Kidney capillary endothelial cell (primary cell): ENCODE measurements around the gene AADAC.
A peak's percentile ranks its signal among the peaks of the same experiment; 100 is the strongest.
"Not testable (repeated sequence)": the region's sequence is repeated elsewhere in the genome, so short reads cannot be mapped to it uniquely, and the experiment has no call there.

Experiments used
- DNase-seq: peaks from one replicate; pipeline ENCODE4 v3.0.0-alpha.2; 2018; ENCODE audit warnings: low spot score

The AADAC gene

DNA sequence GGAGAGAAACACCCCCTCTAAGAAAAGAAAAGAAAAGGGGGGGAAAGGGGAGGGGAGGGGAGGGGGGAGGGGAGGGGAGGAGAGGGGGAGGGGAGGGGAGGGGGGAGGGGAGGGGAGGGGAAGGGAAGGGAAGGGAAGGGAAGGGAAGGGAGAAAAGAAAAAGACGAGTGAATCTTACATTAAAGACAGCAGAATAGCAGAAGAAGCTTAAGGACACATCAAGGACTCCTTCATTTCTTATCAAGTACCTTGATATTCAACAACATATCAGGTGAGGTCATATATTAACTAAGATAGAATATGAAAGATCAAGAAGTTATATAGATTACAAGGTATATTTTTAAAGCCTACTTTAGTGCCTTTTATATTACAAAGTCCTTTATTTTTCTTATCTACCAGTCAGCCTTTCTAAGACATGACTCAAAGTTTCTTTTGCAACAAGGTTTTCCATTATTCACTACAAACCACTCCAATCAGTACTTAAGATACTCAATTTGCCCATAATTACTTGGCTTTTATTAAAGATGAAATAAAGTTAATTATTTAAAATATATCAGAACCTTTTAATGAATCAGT, 17.7 kb upstream of the AADAC start:
- DNase-seq, result no peak

DNA sequence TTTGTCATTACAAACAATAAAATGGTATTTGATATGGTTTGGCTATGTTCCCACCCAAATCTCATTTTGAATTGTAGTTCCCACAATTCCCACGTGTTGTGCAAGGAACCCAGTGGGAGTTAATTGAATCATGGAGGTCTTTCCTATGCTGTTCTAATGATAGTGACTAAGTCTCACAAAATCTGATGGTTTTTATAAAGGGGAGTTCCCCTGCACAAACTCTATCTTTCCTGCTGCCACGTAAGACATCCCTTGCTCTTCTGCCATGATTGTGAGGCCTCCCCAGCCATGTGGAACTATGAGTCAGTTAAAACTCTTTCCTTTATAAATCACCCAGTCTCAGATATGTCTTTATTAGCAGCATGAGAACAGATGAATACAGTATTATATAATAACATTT, 15.4 kb upstream of the AADAC start:
- DNase-seq, result no peak

DNA sequence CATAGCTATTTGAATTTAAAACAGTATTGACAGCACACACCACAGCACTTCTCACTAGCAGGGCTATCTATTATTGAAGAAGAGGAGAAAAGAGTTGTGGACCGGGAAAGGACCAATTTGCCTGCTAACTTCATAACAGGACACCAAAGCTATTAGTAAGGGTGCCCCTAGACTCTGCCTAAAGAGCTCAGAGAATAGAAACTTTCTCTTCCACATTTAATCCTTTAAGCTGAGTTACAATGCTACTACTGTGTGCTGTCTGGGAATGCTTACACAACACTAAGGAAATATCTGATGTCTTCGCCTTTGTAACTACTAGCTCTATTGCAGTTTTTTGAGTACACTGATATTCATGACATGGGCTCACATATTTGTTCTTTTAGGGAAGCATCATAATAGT, 13.5 kb upstream of the AADAC start:
- DNase-seq, result no peak

DNA sequence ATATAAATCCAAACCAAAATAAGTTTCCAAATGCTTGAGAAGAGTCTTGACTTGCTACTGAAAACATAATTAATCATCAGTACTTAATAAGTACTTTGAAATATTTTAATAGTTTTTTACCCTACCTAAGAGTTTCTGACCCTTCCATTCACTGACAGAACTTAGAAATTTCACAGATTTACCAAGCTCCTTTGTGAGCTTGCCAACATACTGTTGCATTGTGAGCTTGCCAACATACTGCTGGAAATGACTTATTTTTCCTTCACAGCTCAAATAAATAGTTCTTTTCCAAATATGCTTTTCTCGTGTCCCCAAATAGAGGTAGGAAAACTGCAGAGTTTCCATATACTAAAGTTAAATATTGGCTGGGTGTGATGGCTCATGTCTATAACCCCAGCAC, 9.6 kb upstream of the AADAC start:
- DNase-seq, result no peak

DNA sequence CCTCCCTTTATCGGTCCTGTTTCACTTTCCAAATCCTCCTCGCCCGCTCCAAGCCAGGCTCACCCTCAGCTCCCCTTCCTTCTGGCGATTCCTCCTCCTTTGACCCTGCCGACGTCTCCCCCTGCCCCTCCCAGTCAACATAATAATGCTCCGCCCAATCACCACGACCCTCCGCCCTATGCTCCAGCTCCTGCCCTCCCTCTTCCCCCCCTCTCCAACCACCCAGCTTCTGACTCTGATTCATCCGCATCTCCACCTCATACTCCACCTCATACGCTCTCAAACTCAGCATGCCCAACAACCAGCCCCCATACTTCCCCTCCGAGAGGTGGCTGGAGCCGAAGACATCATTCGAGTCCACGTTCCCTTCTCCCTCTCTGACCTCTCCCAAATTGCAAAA, 7.1 kb upstream of the AADAC start:
- DNase-seq, result no peak

DNA sequence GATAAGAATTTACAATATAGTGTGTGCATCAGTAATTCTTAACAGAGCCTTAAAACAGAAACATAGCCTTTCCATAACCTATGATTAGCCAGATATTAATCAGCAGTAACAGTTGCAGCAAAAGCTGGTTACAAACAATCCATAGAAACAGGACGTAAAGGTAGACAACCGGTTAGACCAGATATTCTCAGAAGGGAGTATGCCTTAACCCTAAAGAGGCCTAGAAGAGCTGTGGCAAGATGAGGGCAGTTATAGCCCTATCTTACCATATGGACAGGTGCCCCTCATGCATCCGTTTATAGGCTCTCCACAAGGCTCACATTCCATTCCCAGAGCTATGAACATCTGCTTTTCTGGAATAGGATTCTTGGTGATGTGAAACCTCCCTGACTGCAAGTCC, 5.0 kb upstream of the AADAC start:
- not testable (repeated sequence) for DNase-seq

DNA sequence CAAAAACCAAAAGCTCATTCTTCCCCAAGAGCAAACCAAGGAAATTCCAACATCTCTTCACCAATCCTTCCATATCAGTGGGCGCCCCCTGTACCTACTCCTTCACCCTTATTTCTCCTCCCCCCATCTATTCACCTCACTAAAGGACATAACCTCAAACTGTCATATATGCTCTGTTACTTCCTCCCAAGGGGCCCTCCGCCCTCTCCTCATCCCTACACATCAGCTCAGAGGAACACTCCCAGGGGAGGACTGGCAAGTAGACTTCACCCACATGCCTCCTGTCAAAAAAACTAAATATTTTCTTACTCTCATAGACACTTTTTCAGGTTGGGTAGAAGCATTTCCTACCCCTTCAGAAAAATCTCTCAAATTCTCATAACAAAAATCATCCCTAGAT, 2.4 kb upstream of the AADAC start:
- DNase-seq, result no peak

DNA sequence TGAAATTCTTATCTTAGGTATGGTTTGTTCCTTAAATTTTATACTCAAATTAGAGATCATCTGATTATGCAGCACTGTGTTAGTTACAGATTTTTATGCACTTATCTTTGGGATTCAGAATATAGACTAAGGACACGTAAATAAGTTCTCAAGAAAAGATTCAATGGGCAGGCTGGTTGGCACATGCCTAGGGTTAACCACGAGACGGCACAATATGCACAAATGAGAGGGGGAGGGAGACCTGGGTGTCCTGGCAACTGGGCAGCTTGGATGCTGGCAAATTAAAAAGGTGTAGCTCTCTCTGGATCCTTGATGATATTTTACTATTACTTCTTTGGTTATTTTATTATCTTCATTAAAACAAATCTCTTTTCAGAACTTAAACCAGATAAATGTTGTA, 672 bp downstream of the AADAC start:
- no peak for DNase-seq

DNA sequence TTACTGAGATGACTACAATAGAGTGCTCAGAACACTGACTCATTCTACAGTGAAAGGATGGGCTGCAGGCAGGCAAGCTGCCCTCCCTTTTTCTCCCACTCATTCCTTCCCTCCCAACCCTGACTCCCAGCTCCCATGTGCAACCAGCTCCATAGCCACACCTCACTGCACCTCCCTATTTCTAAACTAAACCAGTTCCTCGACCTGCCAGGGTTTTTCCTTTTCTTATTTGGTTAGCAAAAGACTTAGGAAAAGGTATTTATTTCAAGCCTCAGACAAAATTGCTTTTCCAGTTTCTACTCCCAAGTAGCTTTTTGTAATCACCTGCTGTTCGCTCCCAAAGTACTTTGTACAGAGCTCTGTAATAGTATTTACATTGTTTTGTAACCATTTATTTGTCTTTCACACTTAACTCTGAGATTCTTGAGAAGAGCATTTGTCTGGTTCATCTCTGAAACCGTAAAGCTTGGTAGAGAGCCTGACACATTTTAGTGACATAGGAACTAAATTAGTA, 2.2 kb downstream of the AADAC start:
- no peak for DNase-seq

DNA sequence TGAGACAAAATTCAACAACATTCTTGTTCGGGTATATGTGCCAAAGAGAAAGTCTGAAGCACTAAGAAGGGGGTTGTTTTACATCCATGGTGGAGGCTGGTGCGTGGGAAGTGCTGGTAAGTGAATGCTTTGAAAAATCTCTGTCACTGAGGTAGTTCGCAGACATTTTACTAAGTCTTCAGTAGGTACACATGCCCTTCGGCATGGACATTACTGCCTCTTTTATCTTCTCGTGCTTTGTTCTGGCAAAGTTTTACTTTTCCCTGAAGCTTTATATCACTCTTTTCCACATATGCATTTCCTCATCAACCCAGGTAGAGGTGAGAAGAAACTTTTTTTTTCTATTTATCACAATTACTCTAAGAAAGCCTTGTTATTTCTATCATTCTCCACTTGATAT, 3.6 kb downstream of the AADAC start:
- no peak for DNase-seq

DNA sequence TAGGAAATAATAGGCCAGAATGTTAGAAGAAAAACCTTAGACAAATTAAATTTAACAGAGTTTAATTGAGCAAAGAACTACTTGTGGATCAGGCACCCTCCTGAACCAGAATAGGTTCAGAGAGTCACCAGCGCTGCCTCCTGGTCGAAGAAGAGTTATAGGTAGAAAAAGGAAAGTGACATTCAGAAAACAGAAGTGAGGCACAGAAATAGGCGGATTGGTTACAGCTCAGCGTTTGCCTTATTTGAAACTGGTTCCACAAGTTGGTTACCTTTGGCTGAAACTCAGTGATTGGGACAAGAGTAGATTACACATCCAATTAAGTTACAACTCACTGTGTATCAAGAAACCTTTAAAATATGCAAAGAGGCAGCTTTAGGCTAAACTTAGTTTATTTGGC, 4.4 kb downstream of the AADAC start:
- DNase-seq, result no peak

DNA sequence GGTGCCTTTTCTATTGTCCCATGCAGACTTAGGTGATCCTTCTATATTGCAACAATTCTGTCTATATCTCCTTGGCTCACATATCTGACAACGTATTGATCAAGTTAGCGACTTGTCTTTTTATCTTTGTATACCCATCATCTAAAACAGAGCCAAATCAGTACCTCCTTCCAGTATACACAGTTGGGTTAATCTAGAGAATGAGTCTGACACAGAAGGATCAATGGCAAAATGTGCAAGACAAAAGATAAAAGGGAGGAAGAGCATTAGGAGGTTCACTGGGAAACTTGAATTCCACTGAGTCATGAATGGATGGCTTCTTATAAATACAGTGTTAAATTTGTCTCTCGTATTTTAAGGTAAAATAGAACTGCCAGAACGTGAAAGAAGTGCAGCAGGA, 6.0 kb downstream of the AADAC start:
- no peak for DNase-seq

DNA sequence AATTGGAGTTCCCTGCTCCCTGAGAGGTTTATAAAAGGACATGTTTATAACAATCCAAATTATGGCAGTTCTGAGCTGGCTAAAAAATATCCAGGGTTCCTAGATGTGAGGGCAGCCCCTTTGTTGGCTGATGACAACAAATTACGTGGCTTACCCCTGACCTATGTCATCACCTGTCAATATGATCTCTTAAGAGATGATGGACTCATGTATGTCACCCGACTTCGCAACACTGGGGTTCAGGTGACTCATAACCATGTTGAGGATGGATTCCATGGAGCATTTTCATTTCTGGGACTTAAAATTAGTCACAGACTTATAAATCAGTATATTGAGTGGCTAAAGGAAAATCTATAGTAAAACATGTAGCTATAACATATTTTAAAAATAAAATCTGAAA, 13.9 kb downstream of the AADAC start:
- DNase-seq, result no peak

DNA sequence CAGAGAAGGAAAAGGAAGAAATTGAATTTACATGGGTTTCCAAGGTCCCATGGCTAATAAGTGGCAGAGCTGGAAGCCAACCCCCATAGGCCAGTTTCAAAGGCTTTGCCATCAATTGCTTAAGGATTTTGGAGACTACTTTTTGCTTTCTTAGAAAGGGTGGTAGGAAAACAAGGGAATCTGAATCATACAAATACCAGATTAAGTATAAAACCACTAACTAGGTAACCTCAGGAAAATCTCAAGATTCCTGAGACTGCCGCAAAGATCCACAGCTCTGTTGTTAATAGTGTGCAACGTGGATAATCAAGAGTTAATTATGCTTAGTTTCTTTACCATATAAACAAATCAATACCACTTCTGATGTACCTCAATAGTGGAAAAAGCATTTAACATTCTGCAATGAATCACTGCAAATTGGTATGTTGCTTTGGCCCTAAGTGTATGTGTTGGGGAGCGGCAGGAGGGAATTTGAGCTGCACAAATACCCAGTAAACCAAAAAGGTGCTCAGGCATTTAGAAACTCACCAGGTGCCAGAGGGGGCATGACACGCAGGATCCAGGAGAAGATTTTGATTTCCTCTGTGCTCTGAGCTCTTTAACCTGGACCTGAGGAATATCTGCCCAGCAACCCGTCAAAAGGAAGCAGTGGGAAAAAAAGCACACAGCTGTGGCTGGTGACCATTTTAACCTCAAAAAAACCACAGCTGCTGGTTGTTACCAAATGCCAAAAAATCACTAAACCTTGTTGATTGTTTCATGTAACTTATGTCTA, 22.0 kb downstream of the AADAC start:
- DNase-seq, result no peak

DNA sequence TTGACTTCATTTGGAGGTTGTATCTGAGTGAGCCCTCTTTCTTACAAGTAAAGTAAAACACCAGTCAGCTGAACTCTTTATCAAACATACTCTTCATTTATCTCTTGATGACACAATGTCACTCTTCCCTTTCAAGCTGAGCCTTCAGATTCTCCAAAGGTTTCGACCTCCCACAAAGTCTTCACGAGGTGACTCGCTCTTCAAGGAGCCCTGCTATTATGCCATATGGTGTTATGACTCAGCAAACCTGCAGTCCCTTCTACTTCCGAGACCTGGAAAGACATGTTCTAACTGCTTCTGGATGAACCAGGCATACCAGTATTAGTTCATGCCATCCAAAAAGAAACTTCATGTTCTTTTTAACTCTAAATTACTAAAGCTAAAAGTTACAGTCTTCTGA, 23.1 kb downstream of the AADAC start:
- DNase-seq, result peak; percentile 40

DNA sequence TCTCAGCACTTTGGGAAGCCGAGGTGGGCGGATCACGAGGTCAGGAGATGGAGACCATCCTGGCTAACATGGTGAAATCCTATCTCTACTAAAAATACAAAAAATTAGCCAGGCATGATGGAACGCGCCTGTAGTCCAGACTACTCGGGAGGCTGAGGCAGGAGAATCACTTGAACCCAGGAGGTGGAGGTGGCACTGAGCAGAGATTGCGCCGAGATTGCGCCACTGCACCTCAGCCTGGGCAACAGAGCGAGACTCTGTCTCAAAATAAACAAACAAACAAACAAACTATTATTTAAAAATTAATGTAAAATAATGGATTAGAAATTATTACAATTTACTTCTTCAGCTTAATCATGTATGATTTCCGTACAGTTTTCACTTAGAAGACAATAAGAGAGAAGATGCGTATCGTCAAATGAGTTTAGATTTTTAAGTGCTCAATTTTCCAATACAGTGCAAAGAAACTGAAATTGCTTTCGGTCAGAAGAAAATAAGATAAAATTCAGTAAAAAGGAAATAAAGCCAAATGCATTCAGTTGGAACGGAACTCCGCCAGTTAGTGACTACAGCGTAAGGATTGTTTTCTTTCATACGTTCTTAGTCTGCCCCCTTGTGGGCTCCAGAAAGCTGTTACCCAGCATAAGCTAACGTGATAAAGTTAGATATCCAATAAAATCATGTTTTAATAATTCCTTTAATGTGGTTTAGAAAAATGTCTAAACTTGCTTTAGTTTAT, 24.8 kb downstream of the AADAC start:
- DNase-seq, result peak; percentile 84

DNA sequence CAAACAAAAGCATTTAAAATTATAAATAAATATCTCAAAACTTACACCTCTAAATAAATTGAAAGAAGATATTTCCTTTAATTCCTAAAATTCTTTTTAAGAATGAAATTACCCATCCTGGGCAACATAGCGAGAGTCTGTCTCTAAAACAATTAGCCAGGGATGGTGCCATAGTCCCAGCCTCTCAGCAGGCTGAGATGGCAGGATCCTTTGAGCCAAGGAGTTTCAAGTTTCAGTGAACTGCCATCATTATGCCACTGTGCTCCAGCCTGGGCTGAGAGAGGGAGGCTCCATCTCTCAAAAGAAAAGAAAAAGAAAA, 25.4 kb downstream of the AADAC start:
- DNase-seq, result no peak

DNA sequence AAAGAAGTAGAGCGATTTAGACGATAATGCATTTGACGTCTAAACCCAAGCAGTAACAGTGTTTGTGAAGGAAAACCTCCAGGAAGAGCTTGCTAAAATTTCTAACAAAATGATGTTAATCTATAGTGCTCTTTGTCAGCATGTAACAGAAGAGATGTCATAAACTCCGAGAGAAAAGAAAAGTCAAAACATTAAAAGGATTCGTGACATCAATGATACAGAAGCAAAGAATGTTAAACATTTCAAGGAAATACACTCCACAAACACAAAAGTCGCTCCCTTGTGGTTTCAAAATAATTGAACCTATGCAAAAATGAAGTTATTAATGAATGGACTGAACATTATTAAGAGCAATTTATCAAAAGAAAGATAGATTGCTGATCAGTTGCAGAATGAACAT, 27.9 kb downstream of the AADAC start:
- DNase-seq, result no peak

DNA sequence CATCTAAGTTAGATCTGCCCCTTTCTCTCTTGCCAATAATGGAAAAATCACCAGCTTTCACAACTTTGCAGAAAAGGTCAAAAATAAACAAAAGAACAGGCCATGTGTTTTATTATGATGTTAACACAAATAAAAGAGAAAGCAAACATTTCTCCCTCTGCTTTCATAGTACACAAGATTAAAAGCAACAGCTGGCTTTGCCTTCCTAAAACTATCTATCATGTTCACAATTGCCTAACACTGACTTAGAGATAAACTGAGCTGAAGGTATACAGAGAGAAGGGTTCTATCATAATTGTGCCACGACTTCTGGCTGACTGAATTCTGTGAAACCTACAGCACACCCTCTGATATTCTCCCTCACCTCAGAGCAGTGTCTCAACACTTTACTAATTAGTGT, 29.4 kb downstream of the AADAC start:
- no peak for DNase-seq

DNA sequence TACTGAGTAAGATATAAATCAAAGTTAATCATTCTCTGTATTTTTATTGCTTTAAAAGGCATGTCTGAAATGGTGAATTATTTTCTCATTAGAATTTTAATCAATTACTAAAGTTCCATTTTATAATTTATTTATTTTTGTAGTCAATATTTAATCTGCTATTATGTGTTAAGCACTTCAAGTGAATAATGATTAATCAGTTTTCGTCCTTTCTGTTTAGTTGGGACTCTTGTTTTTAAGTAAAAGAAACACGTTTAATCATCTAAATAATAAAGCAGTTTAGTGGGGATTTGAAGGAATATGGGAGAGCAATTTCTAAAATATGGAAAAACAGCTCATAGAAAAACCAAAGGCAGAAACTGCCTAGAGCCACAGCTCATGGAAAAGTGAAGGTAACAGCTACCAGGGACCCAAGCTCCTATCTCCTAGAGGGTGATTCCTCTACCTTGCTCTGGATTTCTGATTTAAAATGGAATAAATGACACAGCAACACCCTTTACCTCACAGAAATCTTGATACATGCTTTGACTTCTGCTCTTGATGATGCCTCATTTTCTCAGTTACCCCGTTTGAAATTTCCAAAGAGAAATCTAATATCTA, 31.5 kb downstream of the AADAC start:
- DNase-seq, result no peak

DNA sequence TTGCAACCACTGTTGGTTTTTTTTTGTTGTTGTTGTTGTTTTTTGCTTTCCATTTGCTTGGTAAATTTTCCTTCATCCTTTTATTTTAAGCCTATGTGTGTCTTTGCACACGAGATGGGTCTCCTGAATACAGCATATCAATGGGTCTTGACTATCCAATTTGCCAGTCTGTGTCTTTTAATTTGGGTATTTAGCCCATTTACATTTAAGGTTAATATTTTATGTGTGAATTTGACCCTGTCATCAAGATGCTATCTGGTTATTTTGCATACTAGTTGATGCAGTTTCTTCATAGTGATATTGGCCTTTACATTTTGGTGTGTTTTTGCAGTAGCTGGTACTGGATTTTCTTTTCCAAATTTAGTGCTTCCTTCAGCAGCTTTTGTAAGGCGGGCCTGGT, 36.1 kb downstream of the AADAC start:
- not testable (repeated sequence) for DNase-seq

DNA sequence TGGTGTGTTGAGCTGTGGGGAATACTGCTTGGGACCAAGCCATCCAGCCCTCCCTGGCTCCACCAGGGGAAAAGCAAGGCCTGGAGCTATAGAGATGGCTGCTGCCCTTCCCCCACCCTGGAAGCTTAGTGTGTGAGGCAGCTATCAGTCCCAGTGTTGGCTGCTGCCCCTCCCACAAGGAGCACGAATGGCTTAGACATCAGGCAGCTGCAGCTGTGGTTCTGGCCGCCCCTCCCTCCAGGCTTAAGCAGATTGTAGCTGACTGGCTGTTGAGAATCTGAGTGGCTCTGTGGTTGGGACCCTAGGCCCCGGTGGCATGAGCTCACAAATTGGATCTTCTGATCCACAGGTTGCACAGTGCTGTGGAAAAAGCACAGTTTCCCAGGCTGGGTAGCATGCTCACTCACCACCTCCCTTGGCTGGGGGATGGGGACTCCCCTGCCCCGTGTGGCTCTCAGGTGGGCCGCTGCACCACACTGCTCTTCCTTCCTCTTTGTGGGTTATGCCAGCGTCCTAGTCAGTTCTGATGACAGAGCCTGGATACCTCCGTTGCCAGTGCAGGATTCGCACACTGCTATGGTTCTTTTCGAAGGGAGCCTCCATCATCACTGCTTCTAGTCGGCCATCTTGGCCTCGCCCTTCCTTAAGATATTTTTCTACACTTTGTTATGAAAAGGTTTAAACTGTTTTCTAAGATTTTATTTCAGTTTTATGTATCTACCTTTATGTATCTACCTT, 38.3 kb downstream of the AADAC start:
- DNase-seq, result no peak
